Measurements from ENCODE around the gene ANTXR2.
A peak's percentile ranks its signal among the peaks of the same experiment; 100 is the strongest.

The ANTXR2 gene

GRCh38 chr4:80036949-80037685, 35.9 kb downstream of the ANTXR2 start:
- ChIA-PET CTCF (no interaction called here), POLR2A (ENCODE audit: low non-redundant PET) (no interaction called here)
- no peak overlapping the region for H3K27ac ChIP-seq
- DNase-seq (ENCODE audit: low spot score): no peak
- TF ChIP-seq CTCF (conservative IDR thresholded peaks at IDR 0.05; ENCODE audit: low read depth): no peak

DNA sequence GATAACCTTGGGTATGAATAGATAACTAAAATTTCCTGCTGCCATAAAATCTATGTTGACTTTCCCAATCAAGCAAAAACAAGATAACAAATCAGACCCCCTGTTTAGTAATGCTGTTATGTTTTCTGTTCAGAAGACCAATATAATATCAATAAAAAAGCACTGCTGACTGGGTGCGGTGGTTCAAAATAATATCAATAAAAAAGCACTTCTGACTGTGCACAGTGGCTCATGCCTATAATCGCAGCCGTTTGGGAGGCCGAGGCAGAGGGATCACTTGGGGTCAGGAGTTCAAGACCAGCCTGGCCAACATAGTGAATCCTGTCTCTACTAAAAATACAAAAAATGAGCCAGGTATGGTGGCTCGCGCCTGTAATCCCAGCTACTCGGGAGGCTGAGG, 36.7 kb downstream of the ANTXR2 start:
- DNase-seq (ENCODE audit: low spot score): no peak
- H3K27ac ChIP-seq: no peak overlapping the region
- ChIA-PET POLR2A (ENCODE audit: low non-redundant PET) (no interaction called here), CTCF (no interaction called here)
- no peak for TF ChIP-seq CTCF (conservative IDR thresholded peaks at IDR 0.05; ENCODE audit: low read depth)

DNA sequence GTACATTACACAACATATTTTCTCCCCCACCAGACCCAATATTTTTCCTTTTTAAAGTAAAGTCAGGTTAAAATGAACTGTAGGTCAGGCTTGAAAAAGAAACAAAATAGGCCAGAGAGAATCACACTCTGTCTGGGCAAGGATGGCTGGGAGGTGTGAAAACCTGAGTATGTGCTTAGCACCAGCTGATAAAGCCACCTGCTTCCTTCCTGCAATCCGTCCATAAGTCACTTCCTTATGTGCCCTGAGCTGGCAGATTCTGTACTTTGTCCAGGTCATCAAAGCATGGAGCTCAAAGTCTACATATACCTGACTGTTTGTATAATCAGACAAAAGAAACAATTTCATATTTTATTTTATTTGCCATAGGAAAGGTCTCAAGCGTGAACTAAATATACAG, 37.7 kb downstream of the ANTXR2 start:
- CTCF ChIA-PET: no interaction called here
- no peak for TF ChIP-seq CTCF (conservative IDR thresholded peaks at IDR 0.05; ENCODE audit: low read depth)
- POLR2A ChIA-PET (ENCODE audit: low non-redundant PET): no interaction called here
- H3K27ac ChIP-seq: no peak overlapping the region
- DNase-seq (ENCODE audit: low spot score): no peak

GRCh38 chr4:80033581-80033980, 39.4 kb downstream of the ANTXR2 start:
- TF ChIP-seq CTCF (conservative IDR thresholded peaks at IDR 0.05; ENCODE audit: low read depth): peak; percentile 17; the same call in 1 of the 2 replicates
- POLR2A ChIA-PET (ENCODE audit: low non-redundant PET): no interaction called here
- CTCF ChIA-PET: no interaction called here
- H3K27ac ChIP-seq: no peak overlapping the region
- DNase-seq (ENCODE audit: low spot score): no peak

DNA sequence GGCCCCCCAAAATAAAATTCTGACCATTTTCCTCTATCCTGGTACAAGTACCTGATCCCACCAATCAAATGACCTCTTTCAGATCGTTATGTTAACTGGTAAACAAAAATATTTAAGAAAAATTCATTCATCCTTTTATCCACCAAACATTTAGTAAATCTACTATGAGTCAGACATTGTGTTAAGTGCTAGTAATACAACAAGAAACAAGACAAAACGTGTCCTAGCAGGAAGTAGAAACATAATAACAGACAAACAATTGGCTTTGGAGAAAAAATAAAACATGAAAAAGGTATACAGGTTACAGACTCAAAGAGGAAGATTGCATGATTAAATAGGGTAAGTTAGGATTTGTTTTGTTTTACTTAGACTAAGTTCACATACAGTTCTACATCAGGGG, 43.7 kb downstream of the ANTXR2 start:
- CTCF ChIA-PET: no interaction called here
- H3K27ac ChIP-seq: no peak overlapping the region
- DNase-seq (ENCODE audit: low spot score): peak; percentile 7
- POLR2A ChIA-PET (ENCODE audit: low non-redundant PET): no interaction called here
- TF ChIP-seq CTCF (conservative IDR thresholded peaks at IDR 0.05; ENCODE audit: low read depth): no peak

- POLR2A ChIA-PET (ENCODE audit: low non-redundant PET): no interaction called here
- TF ChIP-seq CTCF (conservative IDR thresholded peaks at IDR 0.05; ENCODE audit: low read depth): no peak
- no peak for DNase-seq (ENCODE audit: low spot score)
- CTCF ChIA-PET: no interaction called here
- no peak overlapping the region for H3K27ac ChIP-seq
Observed at GRCh38 chr4:80027611-80028010, 45.4 kb downstream of the ANTXR2 start.
